ENCODE data around the gene PTBP2.

DNA sequence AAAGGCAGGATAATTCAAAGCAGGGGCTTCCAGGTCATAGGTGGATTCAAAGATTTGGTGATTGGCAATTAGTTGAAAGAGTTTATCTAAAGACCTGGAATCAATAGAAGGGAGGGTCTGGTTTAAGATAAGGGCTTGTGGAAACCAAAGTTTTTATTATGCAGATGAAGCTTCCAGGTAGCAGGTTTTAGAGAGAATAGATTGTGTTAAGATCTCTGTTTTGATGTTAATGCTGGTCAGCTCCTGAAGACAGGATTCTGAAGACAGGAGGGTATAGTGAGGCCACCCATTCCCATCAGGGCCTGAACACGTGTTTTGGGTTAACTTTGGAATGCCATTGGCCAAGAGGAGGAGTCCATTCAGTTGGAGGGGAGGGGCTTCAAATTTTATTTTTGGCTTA is 6.1 kb upstream of the PTBP2 start:
- TF ChIP-seq, protein P1, sequence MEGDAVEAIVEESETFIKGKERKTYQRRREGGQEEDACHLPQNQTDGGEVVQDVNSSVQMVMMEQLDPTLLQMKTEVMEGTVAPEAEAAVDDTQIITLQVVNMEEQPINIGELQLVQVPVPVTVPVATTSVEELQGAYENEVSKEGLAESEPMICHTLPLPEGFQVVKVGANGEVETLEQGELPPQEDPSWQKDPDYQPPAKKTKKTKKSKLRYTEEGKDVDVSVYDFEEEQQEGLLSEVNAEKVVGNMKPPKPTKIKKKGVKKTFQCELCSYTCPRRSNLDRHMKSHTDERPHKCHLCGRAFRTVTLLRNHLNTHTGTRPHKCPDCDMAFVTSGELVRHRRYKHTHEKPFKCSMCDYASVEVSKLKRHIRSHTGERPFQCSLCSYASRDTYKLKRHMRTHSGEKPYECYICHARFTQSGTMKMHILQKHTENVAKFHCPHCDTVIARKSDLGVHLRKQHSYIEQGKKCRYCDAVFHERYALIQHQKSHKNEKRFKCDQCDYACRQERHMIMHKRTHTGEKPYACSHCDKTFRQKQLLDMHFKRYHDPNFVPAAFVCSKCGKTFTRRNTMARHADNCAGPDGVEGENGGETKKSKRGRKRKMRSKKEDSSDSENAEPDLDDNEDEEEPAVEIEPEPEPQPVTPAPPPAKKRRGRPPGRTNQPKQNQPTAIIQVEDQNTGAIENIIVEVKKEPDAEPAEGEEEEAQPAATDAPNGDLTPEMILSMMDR (IDR thresholded peaks at IDR 0.05): no peak
- no peak for TF ChIP-seq EZH2 (IDR thresholded peaks at IDR 0.05)
